Measurements from ENCODE around the gene OR52K1. TPM values are rescaled to one million over a fixed set of nuclear protein-coding genes. Genes with fewer than 3 reads are reported as not detected.

OR52K1 gene
- total and polyA plus RNA-seq, 11 donors = 0.05 TPM; not detected in 9

- Histone ChIP-seq H3K36me3 (no peaks in the 10 kb centered on the region), H3K9me3 (peaks cover 0 to 17% (median 8%) of the 10 kb centered on the region in 12 donors), H3K27me3 (no peaks in the 10 kb centered on the region), H3K4me3 (no peak overlapping the region), H3K4me1 (no peaks in the 10 kb centered on the region), H3K27ac (no peak overlapping the region)
- DNase-seq = no peak
- TF ChIP-seq POLR2A (IDR thresholded peaks at IDR 0.05) (no peak), CTCF (IDR thresholded peaks at IDR 0.05) (no peak)
- intact Hi-C loops (cut with DNase I) = no loop called here
- ATAC-seq = no peak
- WGBS, 4 donors = 32 to 86% (median 79%) methylated on average over 1 of the region's 1 CpG
These were observed 17.0 kb upstream of the OR52K1 start for GRCh38 chr11:4465407-4465806.

GRCh38 chr11:4466131-4466870 lies 16.1 kb upstream of the OR52K1 start:
- 40 to 54% (median 43%) methylated on average over 5 of the region's 5 CpGs for WGBS, 4 donors

GRCh38 chr11:4466871-4467442 lies 15.5 kb upstream of the OR52K1 start:
- intact Hi-C loops (cut with DNase I) = no loop called here
- Histone ChIP-seq H3K9me3 (peaks cover 0 to 17% (median 8%) of the 10 kb centered on the region in 12 donors), H3K4me3 (no peak overlapping the region), H3K27me3 (no peaks in the 10 kb centered on the region), H3K27ac (no peak overlapping the region), H3K36me3 (no peaks in the 10 kb centered on the region), H3K4me1 (no peaks in the 10 kb centered on the region)
- no peak for ATAC-seq
- DNase-seq = no peak
- TF ChIP-seq CTCF (IDR thresholded peaks at IDR 0.05) (no peak), POLR2A (IDR thresholded peaks at IDR 0.05) (no peak)

More at GRCh38 chr11:4466131-4466870, 16.1 kb upstream of the OR52K1 start:
- intact Hi-C loops (cut with DNase I) = no loop called here
- Histone ChIP-seq H3K9me3 (peaks cover 0 to 17% (median 8%) of the 10 kb centered on the region in 12 donors), H3K27ac (no peak overlapping the region), H3K27me3 (no peaks in the 10 kb centered on the region), H3K36me3 (no peaks in the 10 kb centered on the region), H3K4me3 (no peak overlapping the region), H3K4me1 (no peaks in the 10 kb centered on the region)
- ATAC-seq (no peak), DNase-seq (no peak)
- TF ChIP-seq CTCF (IDR thresholded peaks at IDR 0.05) (no peak), POLR2A (IDR thresholded peaks at IDR 0.05) (no peak)

GRCh38 chr11:4467811-4468606 lies 14.4 kb upstream of the OR52K1 start:
- no peak for DNase-seq
- Histone ChIP-seq H3K36me3 (no peaks in the 10 kb centered on the region), H3K27me3 (no peaks in the 10 kb centered on the region), H3K27ac (no peak overlapping the region), H3K9me3 (peaks cover 0 to 17% (median 8%) of the 10 kb centered on the region in 12 donors), H3K4me1 (no peaks in the 10 kb centered on the region), H3K4me3 (no peak overlapping the region)
- no peak for TF ChIP-seq CTCF (IDR thresholded peaks at IDR 0.05)
- TF ChIP-seq POLR2A (IDR thresholded peaks at IDR 0.05) = no peak
- no peak for ATAC-seq
- intact Hi-C loops (cut with DNase I) = no loop called here
- 60 to 77% (median 68%) methylated on average over 3 of the region's 3 CpGs for WGBS, 4 donors
